Left ventricle myocardium inferior (tissue), 1 donor: ENCODE results near the gene EFEMP1. TPM values are rescaled to one million over a fixed set of nuclear protein-coding genes. Genes with fewer than 3 reads are reported as not detected.

Source experiments
- DNase-seq: peaks from one replicate; pipeline ENCODE4 v3.0.0-alpha.2; 2020
- H3K27ac ChIP-seq: fragments of 200-600 bp; replicated peaks from 2 replicates; pipeline ENCODE4 v1.8.0; 2021
- H3K27me3 ChIP-seq: fragments of 200-600 bp; 2 replicates; pipeline ENCODE4 v1.8.0; 2021; ENCODE audit warnings: low read depth
- H3K36me3 ChIP-seq: fragments of 200-600 bp; 2 replicates; pipeline ENCODE4 v1.8.0; 2021
- H3K4me1 ChIP-seq: fragments of 200-600 bp; 2 replicates; pipeline ENCODE4 v1.8.0; 2021
- H3K4me3 ChIP-seq: fragments of 200-600 bp; 2 replicates; pipeline ENCODE4 v1.8.0; 2021; ENCODE audit warnings: mild to moderate bottlenecking, moderate library complexity
- H3K9me3 ChIP-seq: fragments of 200-600 bp; replicated peaks from 2 replicates; pipeline ENCODE4 v1.8.0; 2021
- CTCF ChIP-seq: fragments of 200-600 bp; IDR thresholded peaks from 2 replicates; pipeline ENCODE4 v1.8.0; 2021; ENCODE audit warnings: antibody characterized with exemption, mild to moderate bottlenecking, borderline replicate concordance
- intact Hi-C: fragments of 100-400 bp; cut with micrococcal nuclease; formaldehyde crosslinking; loops from one replicate; pipeline ENCODE4 v1.11.0; 2022
- total RNA-seq: library from RNA; stranded (reverse); fragmentation: NEBNext Ultra II Directional; extraction: Animal tissue kit (Norgen Biotek cat#: 25700); gene quantifications from one replicate; pipeline ENCODE4 v1.2.1, GENCODE V29; 2021
- donor health status: DM: no; HTN: yes; CAD: no; lungs with severe emphysema.

EFEMP1 gene
- total RNA-seq, 1 donor from 2014 or later, result 72.3 TPM

GRCh38 chr2:55917117-55917516, 6.5 kb downstream of the EFEMP1 start:
- Histone ChIP-seq H3K4me3 (no peak overlapping the region), H3K27ac (no peak overlapping the region), H3K27me3 (peaks cover 4% of the 10 kb centered on the region), H3K4me1 (no peaks in the 10 kb centered on the region), H3K9me3 (no peaks in the 10 kb centered on the region), H3K36me3 (peaks cover 12% of the 10 kb centered on the region)
- no peak for DNase-seq
- intact Hi-C loops, result no loop called here
- no peak for TF ChIP-seq CTCF

DNA sequence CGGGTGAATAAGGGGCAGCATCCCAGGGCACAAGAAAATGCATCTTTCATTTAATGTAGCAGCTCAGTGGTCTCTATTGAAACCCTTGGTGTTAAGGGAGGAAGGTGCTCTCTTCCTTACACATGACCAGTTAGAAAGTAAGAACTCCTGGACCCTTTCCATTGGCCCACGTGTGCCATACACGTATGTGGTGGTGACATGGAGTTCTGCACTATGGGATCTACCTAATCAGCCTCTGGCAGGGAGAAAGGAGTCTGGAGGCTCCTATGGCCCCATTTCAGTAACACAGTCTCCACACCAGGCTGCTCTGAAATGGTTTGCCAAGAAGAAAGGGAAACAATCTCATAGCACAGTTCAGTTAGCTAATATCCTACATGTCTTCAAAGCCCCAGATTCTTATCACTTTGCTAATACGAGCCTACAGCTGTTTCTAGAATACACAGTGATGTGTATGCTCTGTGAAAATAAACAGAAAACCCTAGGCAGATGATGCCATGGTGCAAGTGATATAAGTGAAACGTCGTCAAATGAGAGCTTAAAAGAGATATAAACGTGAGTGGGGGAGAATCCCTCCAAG, 7.0 kb downstream of the EFEMP1 start:
- no peak for DNase-seq
- Histone ChIP-seq H3K4me1 (no peaks in the 10 kb centered on the region), H3K4me3 (no peak overlapping the region), H3K9me3 (no peaks in the 10 kb centered on the region), H3K27me3 (no peaks in the 10 kb centered on the region), H3K36me3 (peaks cover 12% of the 10 kb centered on the region), H3K27ac (no peak overlapping the region)
- TF ChIP-seq CTCF, result no peak
- intact Hi-C loops, result no loop called here

- intact Hi-C loops, result no loop called here
- Histone ChIP-seq H3K27me3 (no peaks in the 10 kb centered on the region), H3K9me3 (no peaks in the 10 kb centered on the region), H3K27ac (no peak overlapping the region), H3K36me3 (peaks cover 12% of the 10 kb centered on the region), H3K4me3 (no peak overlapping the region), H3K4me1 (no peaks in the 10 kb centered on the region)
- no peak for TF ChIP-seq CTCF
- DNase-seq, result no peak
These were observed 8.8 kb downstream of the EFEMP1 start for GRCh38 chr2:55914786-55915185.

DNA sequence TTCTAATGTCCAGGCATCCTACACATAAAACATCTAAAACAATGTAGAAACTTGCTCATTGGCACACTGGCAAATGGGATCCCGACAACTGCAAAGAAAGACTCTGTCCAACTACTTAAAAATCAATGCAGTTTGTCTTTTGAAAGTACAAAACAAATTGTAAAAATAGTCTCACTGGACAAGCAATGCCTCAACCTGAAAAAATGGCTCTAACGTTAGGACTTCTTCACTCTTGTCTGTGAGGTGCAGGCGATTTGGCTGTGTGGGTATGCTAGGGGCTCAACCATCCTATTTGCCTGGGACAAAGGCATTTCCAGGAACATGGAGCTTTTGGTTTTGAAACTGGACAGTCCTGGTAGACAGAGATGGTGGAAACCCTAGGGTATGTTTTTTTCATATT, 10.7 kb downstream of the EFEMP1 start:
- Histone ChIP-seq H3K4me3 (no peak overlapping the region), H3K27me3 (no peaks in the 10 kb centered on the region), H3K36me3 (peaks cover 12% of the 10 kb centered on the region), H3K4me1 (no peaks in the 10 kb centered on the region), H3K9me3 (no peaks in the 10 kb centered on the region), H3K27ac (no peak overlapping the region)
- no peak for TF ChIP-seq CTCF
- intact Hi-C loops, result no loop called here
- DNase-seq, result no peak

DNA sequence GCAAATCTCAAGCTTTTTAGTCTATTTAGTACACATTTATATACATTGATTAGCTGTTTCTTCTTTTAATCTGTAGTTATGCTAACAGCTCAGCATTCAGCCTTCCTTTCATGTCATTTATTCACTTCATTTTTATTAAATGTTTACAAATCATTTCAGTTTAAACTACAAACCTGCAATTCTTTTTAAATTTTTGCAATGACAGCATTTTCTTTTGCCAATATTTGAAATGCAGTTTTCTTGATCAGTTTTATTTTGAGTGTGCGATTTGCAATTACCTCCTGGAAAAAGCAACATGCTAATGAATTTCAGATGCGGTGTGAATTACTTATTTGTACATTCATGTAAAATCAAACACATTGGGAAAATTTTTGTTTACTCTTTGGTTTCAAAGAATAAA, 13.5 kb downstream of the EFEMP1 start:
- H3K27me3 ChIP-seq, result no peaks in the 10 kb centered on the region
- no peak overlapping the region for H3K4me3 ChIP-seq
- H3K9me3 ChIP-seq, result no peaks in the 10 kb centered on the region
- no peak for TF ChIP-seq CTCF
- H3K27ac ChIP-seq, result no peak overlapping the region
- intact Hi-C loops, result no loop called here
- no peaks in the 10 kb centered on the region for H3K4me1 ChIP-seq
- DNase-seq, result no peak
- H3K36me3 ChIP-seq, result no peaks in the 10 kb centered on the region
